Right renal cortex interstitium (tissue), 3 donors: ENCODE results near the gene RNF115. TPM values are rescaled to one million over a fixed set of nuclear protein-coding genes. Genes with fewer than 3 reads are reported as not detected.
"Not testable (repeated sequence)": the region's sequence is repeated elsewhere in the genome, so short reads cannot be mapped to it uniquely, and the experiment has no call there.

Experiments
- DNase-seq, 3 donors: peaks; one replicate each; pipeline ENCODE4 v3.0.0-alpha.2; 2013; ENCODE audit warnings: low read depth in 3 of 3, low spot score in 2 of 3
- polyA plus RNA-seq, 3 donors: library from polyadenylated mRNA; unstranded; fragments of 120-200 nt; gene quantifications; one replicate each; pipeline ENCODE4 v1.2.1, GENCODE V29; 2013; ENCODE audit not compliant: insufficient read length in 3 of 3

The RNF115 gene
- polyA plus RNA-seq, 3 donors = 14.0 to 15.5 (median 14.8) TPM

DNA sequence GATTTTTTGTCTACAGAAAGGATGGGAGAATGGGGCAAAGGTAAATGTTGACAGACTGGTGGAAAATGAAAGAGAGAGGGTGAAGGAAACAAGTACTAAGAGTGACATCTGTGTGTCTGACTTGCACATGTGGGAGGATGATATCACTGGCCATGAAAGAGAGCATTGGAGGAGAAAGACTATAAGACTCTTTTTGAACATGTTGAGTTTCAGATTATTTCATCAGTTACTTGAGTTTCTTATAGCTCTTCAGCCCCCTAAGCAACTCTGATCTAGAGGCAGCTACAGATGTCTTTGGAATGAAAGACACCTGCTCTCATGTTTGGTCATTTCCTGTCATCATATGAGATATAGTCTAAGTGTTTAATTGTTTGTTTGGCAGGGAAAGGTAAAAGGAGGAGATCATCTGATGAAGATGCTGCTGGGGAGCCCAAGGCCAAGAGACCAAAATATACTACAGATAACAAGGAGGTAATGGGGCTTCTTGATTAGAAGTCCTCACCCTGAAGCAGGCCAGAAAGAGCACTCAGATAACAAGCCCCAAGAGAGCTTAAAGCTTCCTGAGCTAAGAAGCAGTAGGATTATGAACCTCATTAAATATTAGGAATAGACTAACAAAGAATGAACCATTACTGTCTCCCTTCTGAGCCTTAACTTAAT is 4.6 kb upstream of the RNF115 start:
- DNase-seq = no peak

- DNase-seq = no peak
Measured at GRCh38 chr1:145827966-145828365, 4.1 kb upstream of the RNF115 start.

GRCh38 chr1:145826030-145826429 is 2.1 kb upstream of the RNF115 start:
- DNase-seq = no peak

GRCh38 chr1:145824499-145824842 is 576 bp upstream of the RNF115 start:
- DNase-seq = no peak

DNA sequence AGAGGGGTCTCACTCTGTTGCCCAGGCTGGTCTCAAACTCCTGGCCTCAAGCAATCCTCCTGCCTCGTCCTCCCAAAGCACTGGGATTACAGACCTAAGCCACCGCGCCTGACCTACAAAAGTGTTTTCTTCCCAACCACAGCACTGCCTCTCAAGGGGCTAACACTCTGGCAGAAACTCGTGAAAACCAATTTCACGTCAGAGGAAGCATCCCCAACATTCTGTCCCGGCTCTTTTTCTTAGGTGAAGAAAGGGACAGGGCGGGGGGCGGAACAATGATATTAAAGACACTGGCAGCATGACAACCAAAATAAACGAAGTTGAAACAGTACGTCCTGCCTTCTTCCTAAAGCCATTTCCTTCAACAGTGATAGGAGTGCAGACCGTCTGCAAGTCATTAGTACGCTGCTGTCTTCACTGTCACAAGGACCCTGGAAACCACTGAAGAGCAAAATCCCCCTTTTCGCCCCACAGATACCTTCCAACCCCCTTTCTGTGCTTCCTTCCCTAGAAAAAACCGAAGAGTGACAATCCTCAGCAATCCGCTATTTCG is 1.0 kb downstream of the RNF115 start:
- not testable (repeated sequence) for DNase-seq

GRCh38 chr1:145818095-145818494 is 5.8 kb downstream of the RNF115 start:
- DNase-seq = not testable (repeated sequence)

GRCh38 chr1:145812977-145813810 is 10.7 kb downstream of the RNF115 start:
- DNase-seq = not testable (repeated sequence)

GRCh38 chr1:145806844-145807243 is 17.1 kb downstream of the RNF115 start:
- DNase-seq = no peak

DNA sequence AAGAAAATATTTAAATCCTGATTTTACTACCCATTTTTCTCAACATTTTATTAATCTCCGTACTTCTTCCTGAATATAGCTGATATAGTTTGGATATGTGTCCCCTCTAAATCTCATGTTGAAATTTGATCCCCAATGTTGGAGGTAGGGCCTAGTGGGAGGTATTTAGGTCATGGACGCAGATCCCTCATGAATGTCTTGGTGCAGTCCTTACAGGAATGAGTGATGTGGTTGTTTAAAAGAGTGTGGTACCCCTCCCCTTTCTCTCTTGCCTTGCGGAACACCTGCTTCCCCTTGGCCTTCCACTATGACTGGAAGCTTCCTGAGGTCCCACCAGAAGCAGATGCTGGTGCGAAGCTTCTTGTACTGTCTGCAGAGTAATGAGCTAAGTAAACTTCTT is 17.5 kb downstream of the RNF115 start:
- no peak for DNase-seq

DNA sequence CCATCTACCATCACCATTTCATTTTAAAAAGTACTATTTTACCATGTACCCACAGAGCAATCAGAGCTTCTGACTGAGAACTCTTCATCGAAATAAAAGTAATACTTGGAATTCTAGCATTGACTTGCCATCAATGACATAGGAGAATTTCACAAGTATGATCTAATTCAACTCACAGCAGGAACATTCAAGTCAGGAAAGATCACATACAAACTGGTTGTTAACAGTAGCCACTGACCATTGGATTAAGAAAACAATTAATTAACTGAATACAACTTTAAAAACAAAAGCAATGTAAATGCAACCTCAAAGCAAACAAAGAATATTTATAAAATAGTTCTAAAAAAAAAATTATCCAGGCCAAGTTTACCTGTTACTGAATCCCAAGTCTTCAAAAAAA is 18.8 kb downstream of the RNF115 start:
- no peak for DNase-seq

DNA sequence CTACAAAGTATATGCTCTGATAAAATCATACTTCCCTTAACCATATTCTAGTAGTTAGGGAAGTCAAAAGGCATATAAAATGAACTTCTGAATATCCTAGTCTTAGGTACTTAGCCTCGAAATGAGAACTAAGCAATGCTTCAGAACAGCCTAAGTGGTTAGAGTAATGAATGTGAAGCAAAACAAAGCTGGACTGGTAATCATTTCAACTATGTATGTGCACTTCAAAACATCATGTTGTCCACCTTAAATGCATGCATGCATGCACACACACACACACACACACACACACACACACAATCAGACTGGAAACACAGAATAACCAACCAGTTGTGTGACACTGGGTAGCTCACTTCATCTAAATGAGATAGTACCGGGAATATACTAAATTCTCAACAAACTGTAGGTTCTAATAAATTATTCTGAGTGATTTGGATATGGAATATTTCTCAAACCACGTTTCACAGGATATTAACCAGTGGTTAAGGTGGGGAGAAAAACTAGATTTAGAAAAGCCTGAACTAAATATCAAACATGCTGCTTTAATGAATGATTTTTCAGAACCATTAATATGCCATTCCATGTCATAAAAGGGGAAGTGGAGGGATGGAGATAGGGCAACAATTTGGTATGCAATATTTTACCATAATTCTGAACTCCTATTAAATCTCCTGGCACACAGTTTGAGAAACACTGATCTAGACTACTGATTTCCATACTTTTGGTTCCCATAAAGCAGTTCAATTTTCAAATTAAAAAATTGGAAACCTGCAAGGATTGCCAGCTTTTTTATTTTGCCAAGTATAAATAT is 19.5 kb downstream of the RNF115 start:
- no peak for DNase-seq

GRCh38 chr1:145799806-145800205 is 24.1 kb downstream of the RNF115 start:
- no peak for DNase-seq

- no peak for DNase-seq
Measured at GRCh38 chr1:145796753-145797152, 27.1 kb downstream of the RNF115 start.

GRCh38 chr1:145795257-145795881 is 28.5 kb downstream of the RNF115 start:
- DNase-seq = no peak

DNA sequence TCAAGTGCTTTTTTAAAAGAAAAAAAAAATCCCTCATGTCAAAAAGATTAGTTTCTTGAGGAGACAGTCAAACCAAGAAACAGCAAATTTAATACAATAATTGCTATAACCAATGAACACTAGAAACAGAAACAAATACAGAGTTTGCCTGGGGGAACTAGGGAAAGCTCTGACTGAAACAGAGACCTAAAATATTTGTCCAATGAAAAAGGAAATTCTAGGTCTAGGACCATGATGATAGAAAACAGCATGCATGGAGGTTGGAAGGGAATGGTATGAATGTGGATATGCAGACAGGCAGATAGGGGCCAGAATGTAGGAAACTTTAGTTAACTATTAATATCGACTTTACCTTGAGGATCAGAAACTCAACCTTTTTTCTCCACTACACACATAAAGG is 31.4 kb downstream of the RNF115 start:
- DNase-seq = no peak

- not testable (repeated sequence) for DNase-seq
Measured at GRCh38 chr1:145791860-145792259, 32.0 kb downstream of the RNF115 start.

DNA sequence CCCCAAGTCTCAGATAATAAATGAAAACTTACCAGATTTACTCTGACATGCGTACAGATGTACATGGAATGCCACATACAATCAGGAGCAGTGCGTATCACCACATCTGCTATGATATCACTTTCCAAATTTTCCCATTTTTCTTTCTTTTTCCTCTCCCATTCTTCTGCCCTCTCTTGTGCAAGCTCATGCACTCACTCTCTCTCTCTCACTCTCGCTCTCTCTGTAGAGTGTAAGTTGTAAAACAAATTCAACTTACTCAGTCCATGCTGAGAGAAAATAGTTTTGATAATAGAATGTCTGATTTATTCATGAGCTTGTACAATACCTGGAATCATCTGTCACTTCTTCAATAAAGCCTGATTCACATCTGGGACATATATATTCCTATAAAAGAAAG is 35.3 kb downstream of the RNF115 start:
- no peak for DNase-seq

GRCh38 chr1:145786271-145786670 is 37.6 kb downstream of the RNF115 start:
- no peak for DNase-seq

DNA sequence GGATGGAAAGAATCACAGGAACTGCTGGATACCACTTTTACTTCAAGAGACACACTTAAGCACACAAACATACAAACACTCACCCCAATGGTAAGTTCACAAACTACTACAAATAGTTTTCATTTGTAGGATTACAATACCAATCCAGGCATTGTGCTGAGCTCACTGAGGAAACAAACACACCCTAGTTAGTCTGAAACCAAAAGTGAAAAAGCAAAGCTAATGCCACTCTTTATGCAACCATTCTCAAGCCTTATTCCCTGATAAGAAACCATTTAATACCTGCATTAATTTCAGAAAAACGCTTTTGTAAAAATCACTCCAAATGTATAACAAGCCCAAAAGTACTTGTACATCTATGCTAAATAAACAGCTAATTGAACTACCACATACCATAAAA is 38.3 kb downstream of the RNF115 start:
- no peak for DNase-seq

DNA sequence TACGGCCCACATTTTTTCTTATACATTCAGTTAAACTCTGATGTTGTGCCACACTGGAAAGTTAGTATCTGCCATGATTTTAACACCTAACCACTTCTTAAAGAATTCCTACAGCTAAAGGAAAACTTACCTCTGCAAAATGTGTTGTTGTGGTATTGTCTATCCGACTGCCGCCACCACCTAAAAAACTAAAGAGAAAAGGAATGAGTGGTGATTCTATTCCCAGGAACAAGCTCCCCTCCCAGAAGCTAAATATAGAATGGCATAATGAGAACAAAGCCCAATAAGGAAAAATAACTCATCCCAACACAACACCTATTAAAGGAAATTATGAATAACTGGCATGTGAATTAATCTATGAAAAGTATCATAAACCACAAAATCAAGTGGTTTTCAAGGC is 39.5 kb downstream of the RNF115 start:
- no peak for DNase-seq
